GM19043 (cell line): ENCODE results near the gene MICOS13.
"Not testable (repeated sequence)": the region's sequence is repeated elsewhere in the genome, so short reads cannot be mapped to it uniquely, and the experiment has no call there.

ENCODE experiments used
- ATAC-seq: cut with Tn5 transposase; IDR thresholded peaks from one replicate; pipeline ENCODE4 v1.9.1; 2021; ENCODE audit warnings: low read depth; ENCODE audit not compliant: unreplicated experiment

The MICOS13 gene

DNA sequence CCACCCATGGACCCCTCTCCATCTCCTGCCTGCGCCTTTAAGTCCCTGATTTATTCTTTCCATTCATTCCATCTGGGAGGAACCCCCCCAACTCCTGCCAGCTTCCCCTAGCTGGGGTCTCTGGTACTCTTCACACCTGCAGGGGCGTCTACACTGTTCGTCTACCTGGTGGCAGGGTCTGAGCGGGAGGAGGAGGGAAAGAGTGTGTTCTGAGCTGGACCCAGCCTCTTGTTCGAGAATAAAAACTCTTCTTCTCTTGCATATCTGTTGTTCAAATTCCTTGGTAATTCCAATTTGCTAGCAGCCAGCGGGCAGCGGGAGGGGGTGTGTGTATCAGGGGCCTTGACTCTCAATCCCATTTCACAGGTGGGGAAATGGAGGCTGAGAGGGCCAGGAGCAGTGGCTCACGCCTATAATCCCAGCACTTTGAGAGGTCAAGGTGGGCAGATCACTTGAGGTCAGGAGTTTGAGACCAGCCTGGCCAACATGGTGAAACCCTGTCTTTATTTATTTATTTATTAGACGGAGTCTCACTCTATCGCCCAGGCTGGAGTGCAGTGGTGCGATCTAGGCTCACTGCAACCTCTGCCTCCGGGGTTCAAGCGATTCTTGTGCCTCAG, 8.1 kb upstream of the MICOS13 start:
- not testable (repeated sequence) for ATAC-seq

DNA sequence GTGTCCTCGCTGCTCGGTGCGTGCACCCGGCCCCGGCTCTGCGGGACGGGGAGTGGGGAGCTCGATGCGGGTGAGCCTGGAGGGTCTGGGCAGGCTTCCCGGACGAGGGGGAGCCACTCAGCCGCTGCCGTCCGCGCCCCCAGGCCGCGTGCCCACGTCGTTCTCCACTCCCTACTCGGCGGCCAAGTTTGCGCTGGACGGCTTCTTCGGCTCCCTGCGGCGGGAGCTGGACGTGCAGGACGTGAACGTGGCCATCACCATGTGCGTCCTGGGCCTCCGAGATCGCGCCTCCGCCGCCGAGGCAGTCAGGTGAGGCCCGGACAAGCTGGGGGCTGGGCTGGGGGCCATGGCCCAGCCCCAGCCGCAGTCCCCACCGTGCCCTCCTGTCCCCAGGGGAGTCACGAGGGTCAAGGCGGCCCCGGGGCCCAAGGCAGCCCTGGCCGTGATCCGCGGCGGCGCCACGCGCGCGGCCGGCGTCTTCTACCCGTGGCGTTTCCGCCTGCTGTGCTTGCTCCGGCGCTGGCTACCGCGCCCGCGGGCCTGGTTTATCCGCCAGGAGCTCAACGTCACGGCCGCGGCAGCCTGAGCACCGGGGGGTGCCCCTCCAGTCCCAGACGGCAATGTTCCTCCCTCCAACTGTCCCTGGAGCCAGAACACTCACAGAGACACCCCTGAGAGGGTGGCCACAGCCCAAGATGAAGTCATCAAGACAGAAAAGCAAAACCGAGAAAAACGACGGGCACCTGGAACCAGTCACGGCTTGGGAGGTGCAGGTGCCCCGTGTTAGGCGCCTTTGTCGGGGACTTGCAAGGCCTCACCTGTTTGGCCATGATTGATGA, 7.3 kb upstream of the MICOS13 start:
- ATAC-seq = no peak

DNA sequence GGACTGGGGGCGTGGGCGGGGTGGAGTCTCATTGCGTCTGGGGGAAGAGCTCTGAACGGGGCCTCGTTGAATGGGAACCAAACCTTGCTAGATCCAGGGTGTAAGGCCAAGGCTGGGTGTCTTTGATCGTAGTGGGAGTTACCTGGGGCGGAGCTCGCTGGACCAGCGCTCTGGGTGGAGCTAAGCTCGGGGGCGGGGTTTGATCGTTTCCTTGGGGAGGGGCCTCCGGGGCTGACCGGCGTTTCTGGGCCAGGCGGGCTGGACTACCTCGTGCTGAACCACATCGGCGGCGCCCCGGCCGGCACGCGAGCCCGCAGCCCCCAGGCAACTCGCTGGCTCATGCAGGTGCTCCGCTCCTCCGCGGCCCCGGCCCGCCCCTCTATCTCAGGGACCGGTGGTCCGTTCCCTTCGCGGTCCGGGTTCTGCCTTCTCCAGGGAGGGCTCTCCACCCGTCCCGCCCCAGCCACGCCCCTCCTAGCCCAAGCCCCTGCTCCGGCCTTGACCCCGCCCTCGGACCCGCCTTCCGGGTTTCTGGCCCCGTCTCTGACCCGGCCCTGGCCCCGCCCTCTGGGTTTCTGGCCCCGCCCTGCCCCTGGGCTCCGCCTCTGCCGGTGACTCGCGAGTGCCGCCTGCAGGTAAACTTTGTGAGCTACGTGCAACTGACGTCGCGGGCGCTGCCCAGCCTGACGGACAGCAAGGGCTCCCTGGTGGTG, 6.5 kb upstream of the MICOS13 start:
- peak; percentile 49 for ATAC-seq

DNA sequence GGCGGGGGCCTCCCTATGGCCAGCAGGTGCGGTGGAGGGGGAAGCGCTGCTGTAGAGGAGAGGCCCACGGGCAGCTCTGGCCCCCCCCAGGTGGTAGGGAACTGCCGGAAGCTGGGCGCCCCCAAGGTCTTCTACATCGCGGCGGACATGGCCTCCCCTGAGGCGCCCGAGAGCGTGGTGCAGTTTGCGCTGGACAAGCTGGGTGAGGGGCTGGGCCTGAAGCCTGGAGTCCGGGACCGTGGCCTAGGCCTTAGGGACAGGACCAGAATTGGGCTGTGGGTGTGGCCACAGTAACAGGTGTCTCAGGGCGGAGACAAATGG, 6.0 kb upstream of the MICOS13 start:
- no peak for ATAC-seq

- no peak for ATAC-seq
Measured at GRCh38 chr19:5684694-5685430, 4.5 kb upstream of the MICOS13 start.

GRCh38 chr19:5683177-5683886, 3.0 kb upstream of the MICOS13 start:
- ATAC-seq = no peak

DNA sequence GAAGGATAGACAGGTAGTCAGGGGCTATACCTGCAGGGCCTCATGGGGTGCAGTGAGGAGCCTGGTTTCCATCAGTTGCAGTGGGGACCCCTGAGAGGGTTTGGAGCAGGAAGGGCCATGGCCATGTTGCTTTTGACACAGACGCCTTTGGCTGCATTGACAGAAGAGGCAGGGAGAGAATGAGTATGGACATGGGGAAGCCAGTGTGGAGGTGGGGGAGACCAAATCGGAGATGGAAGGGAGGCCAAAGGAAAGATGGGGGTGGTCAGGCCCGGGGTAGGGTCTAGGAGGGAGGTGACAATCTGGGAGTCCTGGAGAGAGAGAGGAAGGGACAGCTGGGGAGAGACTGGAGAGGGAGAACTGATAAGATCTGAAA, 1.8 kb upstream of the MICOS13 start:
- no peak for ATAC-seq

GRCh38 chr19:5681391-5682106, 1.2 kb upstream of the MICOS13 start:
- ATAC-seq = no peak

- ATAC-seq = no peak
Measured at GRCh38 chr19:5680084-5680436, 256 bp downstream of the MICOS13 start.

DNA sequence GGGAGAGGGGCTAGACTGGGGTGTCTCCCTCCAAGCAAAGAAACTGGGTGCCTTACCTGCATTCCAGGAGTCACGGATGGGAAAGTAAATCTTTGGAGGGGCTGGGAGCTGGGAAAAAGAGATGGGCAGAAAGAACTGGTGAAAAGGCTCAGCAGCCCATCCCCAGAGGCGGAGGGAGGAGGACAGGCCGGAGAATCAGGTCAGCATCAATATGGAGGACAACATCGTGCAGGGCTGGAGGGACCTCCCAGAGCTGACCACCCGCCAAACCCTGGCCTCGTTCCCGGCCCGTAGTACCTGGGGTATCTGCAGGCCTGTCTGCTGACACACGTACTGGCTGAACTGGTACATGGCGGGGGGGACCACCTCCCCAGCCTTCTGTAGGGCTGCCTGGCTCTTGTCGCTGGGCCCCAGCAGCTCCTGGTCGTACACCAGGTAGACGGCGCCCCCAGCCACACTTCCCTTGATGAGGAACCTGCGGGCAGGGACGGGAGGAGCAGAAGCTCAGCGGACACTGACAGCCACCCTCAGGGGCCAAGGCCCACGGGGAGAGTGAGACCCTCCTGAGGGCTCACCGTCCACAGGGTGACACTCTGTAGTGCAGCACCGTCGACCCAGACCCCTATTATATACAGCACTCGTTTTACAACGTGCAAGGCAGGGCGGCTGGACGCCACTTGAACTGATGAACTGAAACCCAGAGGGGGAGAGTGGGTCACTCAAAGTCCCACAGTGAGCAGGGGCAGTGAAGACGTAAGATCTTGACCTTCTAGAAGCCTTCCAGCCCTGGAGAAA, 830 bp downstream of the MICOS13 start:
- ATAC-seq = no peak

DNA sequence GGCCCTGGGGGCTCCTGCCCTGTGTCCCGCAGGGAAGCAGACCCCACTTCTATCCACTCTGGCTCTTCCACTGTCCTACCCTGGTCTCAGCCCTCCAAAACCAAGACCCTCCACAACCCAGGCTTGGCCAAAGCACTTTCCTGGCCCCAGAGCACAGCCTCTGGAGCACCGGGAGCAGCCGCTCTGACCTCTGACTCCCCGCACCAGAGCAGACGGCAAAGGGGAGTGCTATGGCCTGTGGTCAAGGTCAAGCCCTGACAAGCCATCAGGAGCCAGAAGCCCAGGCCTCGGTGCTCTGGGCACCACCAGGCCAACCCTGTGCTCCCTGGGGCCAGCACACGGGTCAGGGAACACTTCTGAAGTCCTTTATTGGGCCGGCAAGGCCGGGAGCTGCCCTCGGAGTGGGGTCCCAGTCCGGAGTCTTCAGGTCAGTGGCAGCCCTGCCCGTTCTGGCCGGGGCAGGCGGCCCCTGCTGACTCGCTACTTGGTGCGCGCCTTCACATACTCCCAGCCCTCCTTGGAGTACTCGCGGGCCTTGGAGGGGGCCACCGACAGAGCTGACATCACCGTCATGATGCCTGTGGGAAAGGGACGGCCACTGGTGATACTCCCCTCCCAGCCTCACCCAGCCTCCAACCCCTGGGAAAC, 2.1 kb downstream of the MICOS13 start:
- no peak for ATAC-seq

GRCh38 chr19:5677580-5677979, 2.7 kb downstream of the MICOS13 start:
- no peak for ATAC-seq

GRCh38 chr19:5677136-5677535, 3.2 kb downstream of the MICOS13 start:
- no peak for ATAC-seq

DNA sequence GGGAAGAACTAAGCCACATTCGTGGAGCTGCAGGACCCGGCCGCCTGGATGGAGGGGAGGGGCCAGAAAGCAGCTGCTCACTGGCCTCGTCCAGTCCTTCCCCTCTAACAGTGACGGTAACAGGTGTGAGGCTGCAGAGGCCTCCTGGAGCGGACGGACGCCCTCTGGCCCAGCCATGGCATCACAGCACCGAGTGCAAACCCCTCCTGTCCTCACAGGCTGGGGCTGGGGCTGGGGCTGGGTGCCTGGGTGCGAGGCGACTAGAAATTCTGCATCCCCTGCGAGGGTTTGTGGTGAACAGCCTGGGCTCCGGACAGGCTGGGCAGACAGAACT, 3.6 kb downstream of the MICOS13 start:
- no peak for ATAC-seq

DNA sequence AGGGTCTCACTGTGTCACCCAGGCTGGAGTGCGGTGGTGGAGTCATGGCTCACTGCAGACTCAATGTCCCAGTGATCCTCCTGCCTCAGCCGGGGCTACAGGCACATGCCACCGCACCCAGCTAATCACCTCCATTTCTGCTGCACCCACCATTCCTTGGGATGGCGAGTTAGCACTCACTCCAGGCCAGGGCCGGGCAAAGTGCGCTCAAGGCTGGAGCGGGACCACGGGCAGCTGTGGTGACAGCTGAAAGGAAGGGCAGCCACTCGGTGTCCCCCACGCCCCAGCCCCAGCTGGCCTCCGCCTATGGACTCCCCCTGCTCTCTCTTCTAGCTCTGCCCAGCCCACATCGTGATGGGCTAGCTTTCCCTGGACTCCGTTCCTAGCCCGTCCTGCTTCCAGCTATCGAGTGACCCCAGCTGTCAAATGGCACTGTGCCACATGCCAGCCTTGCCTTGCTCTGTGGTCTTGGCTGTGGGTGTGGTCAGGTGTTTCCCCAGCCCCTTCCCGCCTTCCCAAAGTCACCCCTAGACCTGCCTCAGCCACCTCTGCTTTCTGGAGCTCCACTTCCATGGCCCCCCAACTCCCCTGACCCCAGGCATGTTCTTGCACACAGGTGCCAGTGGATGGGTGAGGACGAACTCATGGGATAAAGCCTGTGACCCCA, 4.1 kb downstream of the MICOS13 start:
- no peak for ATAC-seq

GRCh38 chr19:5674714-5675113, 5.6 kb downstream of the MICOS13 start:
- ATAC-seq = no peak

DNA sequence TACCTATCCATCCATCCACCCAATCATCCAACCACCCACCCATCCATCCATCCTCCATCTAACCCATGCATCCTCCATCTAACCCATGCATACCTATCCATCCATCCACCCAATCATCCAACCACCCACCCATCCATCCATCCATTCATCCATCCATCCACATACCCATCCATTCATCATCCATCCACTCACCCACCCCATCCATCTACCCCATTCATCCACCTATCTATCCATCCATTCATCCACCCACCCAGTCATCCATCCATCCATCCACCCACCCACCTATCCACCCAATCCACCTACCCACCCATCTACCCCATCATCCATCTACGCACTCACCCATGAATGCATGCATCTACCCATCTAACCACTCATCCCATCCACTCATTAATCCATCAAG, 6.6 kb downstream of the MICOS13 start:
- ATAC-seq = no peak

GRCh38 chr19:5672708-5673459, 7.4 kb downstream of the MICOS13 start:
- ATAC-seq = no peak
